GM21825 (cell line): ENCODE measurements around the gene ITCH.
A peak's percentile ranks its signal among the peaks of the same experiment; 100 is the strongest.
"Not testable (repeated sequence)": the region's sequence is repeated elsewhere in the genome, so short reads cannot be mapped to it uniquely, and the experiment has no call there.

Source experiments
- ATAC-seq: cut with Tn5 transposase; IDR thresholded peaks from one replicate; pipeline ENCODE4 v1.9.1; 2021; ENCODE audit warnings: mild to moderate bottlenecking, moderate library complexity; ENCODE audit not compliant: unreplicated experiment

ITCH gene

DNA sequence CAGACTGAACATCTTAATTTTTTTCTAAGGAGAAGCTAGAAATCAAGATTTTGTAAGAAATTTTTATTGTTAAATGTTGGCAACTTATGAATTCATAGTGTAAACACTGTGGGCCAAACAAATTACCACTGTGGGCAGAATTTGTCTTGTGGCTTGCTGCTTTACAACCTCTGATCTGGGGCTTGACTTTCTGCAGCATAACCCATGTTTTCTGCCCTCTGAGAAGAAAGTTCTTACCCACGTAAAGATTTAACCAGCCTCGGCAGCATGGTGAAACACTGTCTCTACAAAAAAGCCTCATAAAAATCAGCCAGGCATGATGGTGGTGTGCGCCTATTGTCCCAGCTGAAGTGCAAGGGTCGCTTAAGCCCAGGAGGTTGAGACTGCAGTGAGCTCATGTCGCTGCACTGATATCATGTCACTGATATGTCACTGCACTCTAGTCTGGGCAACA lies 12.9 kb downstream of the ITCH start:
- ATAC-seq: no peak

DNA sequence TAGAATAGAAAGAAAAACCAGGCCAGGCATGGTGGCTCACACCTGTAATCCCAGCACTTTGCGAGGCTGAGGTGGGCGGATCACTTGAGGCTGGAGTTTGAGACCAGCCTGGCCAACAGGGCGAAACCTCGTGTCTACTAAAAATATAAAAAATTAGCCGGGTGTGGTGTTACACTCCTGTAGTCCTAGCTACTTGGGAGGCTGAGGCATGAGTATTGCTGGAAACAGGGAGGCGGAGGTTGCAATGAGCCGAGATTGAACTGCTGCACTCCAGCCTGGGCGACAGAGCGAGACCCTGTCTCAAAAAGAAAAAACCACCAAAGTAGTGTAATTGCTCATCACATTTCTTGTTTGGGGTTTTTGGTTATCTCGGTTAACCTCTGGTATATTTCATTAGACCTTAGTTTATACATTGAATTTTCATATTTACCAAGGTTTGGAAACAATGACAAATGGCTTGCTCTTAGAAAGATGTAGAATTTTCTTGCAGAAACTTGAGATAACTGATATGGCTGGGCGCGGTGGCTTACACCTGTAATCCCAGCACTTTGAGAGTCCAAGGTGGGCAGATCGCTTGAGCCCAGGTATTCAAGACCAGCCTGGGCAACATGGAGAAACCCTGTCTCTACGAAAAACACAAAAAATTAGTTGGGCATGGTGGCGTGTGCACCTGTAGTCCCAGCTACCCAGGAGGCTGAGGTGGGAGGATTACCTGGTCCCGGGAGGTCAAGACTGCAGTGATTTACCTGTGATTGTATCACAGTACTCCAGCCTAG lies 14.2 kb downstream of the ITCH start:
- peak; percentile 78 for ATAC-seq

DNA sequence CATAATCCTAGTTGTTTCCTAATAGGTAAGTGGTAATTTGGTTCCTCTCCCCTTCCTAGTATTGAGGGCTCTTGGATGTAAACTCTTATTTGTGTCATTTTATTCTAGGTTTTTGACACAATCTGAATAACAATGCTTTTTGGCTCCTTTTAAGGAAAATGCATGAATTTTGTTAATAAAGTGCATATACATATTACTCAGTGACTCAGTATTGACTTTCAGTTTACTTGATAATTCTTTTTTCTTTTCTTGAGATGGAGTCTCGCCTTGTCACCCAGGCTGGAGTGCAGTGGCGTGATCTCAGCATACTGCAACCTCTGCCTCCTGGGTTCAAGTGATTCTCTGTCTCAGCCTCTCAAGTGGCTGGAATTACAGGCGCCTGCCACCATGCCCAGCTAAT lies 19.1 kb downstream of the ITCH start:
- no peak for ATAC-seq

DNA sequence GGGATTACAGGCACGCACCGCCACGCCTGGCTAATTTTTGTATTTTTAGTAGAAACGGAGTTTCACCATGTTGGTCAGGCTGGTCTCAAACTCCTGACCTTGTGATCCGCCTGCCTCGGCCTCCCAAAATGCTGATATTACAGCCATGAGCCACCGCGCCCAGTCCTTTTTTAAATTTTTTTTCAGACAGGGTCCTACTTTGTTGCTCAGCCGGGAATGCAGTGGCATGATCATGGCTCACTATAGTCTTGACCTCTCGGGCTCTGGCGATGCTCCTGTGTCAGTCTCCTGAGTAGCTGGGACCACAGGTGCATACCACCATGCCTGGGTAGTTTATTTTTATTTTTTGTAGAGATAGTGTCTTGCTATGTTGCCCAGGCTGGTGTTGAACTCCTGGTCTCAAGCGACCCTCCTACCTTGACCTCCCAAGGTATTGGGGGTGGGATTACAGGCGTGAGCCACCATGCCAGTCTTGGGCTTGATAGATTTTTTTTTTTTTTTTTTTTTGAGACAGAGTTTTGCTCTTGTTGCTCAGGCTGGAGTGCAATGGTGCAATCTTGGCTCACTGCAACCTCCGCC lies 19.9 kb downstream of the ITCH start:
- not testable (repeated sequence) for ATAC-seq

DNA sequence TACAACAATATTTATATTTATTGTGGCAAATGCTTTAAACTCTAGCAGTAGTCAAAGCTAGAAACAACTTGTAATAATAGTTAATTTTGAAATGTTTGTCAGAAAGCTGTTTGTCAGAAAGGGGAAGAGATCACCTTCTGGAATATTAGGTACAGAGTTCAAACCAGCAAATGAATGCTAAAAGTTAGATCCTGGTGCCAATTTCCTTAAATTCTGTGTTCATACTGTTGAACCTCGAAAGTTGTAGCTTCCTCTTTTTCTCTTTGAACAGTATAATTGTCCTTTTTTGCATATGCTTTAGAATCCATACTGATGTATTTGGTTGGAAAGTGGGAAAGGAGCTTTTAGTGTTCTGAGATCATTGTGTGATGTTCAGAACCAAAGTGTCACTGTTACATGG lies 22.4 kb downstream of the ITCH start:
- no peak for ATAC-seq

DNA sequence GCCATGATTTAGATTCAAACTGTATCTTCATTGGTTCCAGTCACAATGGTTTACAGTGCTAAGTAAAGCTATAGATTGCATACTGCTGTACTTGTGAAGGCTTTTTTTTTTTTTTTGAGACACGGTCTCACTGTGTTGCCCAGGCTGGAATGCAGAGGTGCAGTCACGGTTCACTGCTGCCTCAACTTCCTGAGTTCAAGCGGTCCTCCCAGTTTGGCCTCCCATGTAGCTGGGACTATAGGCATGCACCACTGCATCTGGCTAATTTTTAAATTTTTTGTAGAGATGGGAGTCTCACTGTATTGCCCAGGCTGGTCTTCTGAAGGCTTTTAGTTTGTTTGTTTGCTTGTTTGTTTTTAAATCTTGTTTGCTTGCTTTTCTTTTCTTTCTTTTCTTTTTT lies 24.9 kb downstream of the ITCH start:
- no peak for ATAC-seq

DNA sequence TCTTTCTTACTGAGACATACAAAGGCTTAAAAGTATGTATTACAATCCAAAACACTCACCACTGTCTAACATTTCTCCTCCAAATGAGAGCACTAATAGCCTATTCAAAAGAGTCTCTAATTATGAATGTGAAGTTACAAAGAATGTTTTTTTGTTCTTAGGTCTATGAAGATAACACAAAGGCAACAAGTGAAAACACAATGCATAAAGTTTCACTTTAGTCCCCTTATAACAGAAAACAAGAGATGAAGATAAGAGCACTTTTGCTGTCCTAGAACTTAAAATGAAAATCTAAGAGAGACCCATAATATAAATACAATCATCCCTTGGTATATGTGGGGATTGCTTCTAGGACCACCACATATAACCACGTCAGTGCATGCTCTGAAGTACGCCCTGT lies 25.6 kb downstream of the ITCH start:
- no peak for ATAC-seq

DNA sequence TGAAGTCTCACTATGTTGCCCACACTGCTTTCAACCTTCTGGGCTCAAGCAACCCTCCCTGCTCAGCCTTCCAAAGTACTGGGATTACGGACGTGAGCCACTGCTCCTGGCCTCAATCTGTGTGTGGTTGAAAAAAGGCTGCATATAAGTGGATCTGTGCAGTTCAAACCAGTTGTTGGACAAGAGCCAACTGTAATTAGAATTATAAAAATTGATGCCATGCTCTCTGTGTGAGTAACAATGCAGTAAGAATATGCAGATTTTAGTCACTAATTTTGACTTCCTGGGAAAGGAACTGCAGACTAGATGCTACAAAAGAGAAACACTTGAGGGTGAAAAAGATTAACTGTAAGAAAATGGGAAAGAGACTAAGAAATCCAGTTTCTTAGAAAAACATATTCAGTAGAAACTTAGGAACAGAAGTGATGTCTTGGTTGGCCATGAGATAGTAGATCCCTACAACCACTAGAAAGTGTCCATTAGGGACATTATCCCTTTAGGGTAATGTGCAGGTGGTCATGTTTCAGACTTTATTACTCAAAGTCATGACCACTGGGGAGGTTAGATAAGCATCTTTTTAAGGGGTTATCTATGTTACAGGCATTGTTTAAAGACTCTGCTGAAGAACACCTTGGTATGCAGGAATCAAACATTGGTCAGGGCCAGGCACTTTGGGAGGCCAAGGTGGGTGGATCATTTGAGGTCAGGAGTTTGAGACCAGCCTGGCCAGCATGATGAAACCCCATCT lies 26.3 kb downstream of the ITCH start:
- ATAC-seq: no peak

DNA sequence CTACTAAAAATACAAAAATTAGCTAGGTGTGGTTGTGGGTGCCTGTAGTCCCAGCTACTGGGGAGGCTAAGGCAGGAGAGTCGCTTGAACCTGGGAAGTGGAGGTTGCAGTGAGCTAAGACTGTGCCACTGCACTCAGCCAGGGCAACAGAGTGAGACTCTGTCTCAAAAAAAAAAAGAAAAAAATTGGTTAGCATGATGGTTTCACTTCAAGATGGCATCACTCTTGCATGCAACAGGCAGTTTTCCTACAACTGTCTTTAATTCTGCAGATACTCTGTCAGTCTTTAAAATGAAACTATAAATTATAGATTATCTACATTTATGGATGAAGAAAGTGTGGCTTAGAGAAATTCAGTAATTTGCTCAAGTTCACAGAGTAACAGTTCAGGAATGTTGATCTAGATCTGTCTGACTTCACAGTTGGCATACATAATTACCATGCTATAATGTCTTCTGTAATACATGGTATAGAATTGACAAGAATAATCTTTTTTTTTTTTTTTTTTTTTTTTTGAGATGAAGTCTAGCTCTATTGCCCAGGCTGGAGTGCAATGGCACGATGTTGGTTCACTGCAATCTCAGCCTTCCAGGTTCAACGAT lies 27.0 kb downstream of the ITCH start:
- ATAC-seq: no peak

DNA sequence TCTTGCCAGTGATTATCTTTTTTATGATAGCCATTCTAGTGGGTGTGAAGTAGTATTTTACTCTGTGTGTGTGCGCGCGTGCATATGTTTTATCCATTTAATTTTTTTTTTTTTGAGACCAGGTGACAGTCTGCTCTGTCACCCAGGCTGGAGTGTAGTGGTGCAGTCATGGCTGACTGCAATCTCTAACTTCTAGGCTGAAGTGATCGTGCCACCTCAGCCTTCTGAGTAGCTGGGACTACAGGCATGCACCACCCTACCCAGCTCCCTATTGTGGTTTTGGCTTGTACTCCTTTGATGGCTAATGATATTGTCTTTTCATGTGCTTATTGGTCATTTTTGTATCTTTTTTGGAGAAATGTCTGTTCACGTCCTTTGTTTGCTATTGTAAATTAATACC lies 33.3 kb downstream of the ITCH start:
- no peak for ATAC-seq

DNA sequence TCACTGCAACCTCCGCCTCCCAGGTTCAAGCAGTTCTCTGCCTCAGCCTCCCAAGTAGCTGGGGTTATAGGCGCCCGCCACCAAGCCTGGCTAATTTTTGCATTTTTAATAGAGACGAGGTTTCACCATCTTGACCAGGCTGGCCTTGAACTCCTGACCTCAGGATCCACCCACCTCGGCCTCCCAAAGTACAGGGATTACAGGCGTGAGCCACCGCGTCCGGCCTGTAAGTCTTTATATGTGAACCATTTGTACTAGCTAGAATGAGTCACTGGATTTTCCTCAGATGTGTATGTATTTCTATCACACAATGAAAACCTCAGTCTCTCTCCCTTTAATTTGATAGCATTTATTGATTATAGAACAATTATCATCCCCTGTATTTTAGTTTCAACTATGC lies 34.0 kb downstream of the ITCH start:
- ATAC-seq: no peak

DNA sequence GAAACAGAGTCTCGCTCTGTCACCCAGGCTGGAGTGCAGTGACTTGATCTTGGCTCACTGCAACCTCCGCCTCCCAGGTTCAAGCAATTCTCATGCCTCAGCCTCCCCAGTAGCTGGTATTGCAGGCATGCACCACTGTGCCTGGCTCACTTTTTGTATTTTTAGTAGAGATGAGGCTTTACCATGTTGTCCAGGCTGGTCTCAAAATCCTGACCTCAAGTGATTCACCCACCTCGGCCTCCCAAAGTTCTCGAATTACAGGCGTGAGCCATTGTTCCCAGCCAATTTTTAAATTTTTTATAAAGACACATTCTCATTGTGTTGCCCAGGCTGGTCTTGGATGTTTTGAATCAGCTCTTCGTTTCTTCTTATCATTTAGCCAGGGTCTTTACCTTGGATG lies 37.7 kb downstream of the ITCH start:
- not testable (repeated sequence) for ATAC-seq

DNA sequence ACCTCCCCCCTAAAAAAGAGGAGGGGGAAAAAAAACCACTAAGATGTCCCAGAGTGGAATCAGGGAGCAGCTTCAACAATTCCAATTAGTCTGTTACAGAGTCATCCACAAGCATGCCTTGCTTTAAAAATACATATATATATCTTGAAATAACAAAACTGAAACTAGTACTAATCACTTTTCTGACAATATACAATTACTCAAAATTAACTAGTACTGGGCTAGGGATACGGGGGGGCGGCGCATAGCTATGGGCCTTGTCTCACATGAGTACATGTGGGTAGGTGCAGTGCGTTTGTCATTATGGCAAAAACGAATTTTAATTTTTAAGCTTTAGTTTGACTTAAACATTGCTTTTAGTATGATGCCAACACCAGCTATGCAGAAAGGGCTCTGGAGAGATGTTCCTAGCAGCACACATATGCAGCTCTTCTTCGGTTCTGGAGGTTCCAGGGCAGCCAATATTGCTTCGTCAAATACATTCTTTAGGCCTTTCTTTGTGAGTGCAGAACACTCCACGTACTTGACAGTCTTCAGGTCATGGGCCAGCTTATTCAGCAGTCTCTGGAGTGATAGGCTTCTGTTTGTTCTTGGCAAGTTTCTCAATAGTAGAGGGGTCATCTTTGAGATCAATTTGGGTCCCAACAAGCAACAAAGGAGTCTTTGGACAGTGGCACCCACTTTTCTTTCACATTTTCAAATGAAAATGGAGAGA lies 38.8 kb downstream of the ITCH start:
- ATAC-seq: no peak

DNA sequence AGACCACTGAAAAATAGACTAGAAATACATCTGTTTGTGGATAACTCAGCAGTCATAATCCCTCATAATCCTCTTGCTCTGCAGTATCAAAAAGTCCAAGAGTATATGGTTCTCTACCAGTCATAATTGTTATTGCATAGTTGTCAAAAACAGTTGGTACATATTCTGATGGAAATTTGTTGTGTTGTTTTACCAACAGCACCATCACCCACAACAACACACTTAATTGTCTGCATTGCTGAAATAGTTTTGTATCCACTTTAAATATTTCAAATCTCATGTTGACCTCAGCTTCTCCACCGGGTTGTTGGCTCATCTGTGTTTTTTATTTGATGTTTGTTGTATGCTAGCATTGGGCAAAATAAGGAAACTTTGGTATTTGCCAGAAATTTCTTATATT lies 39.4 kb downstream of the ITCH start:
- no peak for ATAC-seq

DNA sequence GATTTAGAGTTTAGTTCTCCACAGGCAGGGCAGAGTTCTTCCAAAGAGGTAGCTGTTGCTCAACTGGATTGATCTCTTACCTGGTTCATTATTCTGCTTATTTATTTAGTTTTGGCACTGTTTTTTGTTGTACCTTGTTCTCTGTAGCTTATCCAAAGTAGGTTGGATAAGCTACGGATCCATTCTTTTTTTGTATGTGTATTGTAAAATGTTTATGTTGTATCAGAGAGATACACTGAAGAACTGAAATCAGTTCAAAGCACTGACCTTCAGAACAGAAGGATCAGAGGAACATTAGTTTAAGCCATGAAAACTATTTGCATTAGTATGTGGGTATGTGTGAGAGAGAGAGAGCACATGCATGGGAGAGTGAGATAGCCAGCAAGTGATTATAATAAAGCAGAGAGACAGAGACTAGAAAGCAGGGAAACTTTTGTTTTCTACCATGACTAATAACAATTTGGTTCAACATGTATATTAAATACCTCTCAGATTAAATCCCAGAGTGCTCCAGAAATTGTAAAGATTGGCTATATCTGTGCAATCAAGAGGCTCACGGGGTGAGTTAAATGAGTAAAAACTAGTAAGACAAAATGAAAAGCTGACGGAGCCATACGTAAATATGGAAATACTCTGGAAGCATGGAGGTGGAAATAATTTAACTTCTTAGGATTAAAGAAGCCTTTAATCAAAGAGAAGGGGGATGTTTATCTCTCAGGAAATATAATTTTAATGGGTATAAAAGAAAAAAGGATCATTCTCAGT lies 40.2 kb downstream of the ITCH start:
- ATAC-seq: no peak

DNA sequence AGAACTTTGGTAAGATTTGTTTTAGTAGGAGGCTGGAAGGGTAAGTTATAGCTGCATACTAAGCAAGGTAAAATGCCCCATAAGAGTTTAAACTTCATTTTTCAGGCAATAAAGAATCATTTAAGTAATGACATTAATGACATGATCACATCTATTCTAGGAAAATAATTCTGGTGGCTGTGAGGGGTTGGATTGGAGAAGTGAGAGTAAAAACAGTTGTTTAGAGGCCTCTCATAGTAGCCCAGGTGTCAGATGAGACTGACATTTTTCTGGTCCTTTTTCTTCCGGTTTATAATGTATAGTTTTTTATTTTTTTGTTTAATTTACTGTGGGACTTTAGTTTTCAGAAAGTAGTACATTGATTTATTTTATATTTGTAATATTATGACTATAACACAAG lies 40.8 kb downstream of the ITCH start:
- ATAC-seq: no peak

DNA sequence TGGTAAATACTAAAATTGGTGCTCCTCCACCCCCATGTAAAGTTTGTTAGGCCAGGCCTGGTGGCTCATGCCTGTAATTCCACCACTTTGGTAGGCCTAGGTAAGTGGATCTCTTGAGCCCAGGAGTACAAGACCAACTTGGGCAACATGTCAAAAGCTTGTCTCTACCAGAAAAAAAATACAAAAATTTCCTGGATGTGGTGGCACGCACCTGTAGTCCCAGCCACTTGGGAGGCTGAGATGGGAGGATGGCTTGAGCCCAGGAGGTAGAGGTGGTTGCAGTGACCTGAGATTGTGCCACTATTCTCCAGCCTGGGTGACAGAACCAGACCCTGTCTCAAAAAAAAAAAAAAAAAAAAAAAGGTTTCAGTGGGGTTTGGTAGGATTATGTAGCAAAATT lies 41.7 kb downstream of the ITCH start:
- ATAC-seq: no peak

DNA sequence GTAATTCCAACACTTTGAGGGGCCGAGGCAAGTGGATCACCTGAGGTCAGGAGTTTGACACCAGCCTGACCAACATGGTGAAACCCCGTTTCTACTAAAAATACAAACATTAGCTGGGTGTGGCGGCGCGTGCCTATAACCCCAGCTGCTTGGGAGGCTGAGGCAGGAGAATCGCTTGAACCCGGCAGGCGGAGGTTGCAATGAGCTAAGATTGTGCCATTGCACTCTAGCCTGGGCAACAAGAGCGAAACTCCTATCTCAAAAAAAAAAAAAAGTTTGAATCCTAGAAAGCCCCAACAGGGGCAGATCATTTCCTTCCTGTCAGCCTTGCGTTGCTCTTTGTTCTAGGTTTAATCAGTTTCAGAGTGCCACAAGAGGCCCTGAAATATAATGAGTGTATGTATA lies 42.2 kb downstream of the ITCH start:
- not testable (repeated sequence) for ATAC-seq

DNA sequence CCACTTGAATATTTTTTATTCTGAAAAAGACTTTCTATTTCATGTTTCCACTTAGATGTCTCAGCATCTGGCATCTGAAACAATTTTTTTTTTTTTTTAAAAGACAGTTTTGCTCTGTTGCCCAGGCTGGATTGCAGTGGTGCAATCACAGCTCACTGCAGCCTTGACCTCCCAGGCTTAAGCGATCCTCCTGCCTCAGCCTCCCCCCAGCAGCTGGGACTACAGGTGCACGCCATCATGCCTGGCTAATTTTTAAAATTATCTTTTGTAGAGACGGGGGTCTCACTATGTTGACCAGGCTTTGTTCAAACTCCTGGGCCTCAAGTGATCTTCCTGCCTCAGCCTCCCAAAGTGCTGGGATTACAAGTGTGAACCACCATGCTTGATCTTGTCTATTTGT lies 42.9 kb downstream of the ITCH start:
- ATAC-seq: not testable (repeated sequence)

DNA sequence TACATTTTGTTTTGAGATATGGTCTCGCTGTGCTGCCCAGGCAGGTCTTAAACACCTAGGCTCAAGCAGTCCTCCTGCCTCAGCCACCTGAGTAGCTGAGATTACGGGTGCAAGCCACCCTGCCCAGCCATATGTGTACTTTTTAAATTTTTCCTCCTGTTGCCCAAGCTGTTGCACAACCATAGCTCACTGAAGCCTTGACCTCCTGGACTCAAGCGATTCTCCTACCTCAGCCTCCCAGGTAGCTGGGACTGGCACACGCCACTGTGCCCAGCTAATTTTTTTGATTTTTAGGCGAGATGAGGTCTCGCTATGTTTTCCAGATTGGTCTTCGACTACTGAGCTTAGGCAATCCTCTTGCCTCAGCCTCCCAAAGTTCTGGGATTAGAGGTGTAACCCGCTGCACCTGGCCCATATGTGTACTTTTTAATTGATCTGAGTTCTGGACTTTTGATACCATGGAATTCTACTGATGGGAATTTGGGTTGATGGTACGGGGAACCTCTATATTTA lies 44.9 kb downstream of the ITCH start:
- ATAC-seq: no peak
